Measurements from ENCODE around the gene CACNA2D1.
"Not testable (repeated sequence)": the region's sequence is repeated elsewhere in the genome, so short reads cannot be mapped to it uniquely, and the experiment has no call there.

CACNA2D1 gene

DNA sequence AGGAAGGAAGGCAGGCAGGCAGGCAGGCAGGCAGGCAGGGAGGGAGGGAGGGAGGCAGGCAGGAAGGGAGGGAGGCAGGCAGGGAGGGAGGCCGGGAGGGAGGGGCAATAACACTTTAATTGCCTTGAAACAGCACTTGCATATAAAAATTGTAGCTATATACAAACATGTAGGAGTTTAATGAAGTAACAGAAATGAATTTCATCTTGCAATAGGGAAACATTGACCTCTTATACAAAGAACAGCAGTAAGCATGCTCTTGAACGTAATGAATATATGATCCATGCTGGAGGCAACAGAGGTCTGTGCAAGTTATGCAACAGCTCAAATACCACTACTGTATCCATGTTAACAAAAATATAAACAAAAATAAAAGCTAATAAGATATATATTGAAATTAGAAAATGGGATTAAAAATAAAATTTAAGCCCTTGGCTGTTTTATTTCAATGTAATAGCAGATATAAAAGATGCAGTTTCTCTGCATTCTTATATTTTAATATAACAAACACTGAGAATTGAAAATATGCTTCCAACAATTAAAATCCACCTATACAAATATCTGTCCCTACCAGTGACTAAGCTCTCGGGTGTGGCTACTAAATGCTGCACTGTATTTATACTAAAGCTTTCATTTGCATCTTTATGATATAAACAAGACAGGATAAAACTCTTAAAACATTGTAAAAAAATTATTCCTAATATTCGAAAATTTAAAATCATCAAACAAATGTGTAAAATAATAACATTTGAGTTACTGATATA is 50.3 kb downstream of the CACNA2D1 start:
- no peak for DNase-seq (ENCODE audit: low read depth in 2 of 2)

DNA sequence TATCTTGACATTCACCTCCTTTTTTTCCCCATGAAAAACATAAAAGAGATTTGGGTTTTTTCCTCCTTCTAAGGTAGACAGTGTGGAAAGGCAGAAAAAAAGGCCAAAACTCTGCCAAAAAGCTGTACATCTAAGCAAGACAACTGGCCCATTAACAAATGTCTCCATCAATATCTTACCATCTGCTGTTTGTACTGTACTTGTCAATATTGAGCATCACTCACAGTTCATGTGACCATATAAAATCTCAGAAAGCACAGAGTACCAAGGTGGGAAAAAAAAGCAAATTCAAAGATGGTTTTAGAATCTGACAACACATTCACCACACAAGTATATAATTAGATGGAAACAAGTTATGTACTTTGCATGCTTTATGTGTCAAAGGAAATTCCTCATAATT is 52.6 kb downstream of the CACNA2D1 start:
- DNase-seq (ENCODE audit: low read depth in 2 of 2), result no peak

GRCh38 chr7:82389876-82390275 is 53.7 kb downstream of the CACNA2D1 start:
- no peak for DNase-seq (ENCODE audit: low read depth in 2 of 2)

GRCh38 chr7:82388138-82388537 is 55.4 kb downstream of the CACNA2D1 start:
- DNase-seq (ENCODE audit: low read depth in 2 of 2), result no peak

GRCh38 chr7:82386571-82386970 is 57.0 kb downstream of the CACNA2D1 start:
- DNase-seq (ENCODE audit: low read depth in 2 of 2), result not testable (repeated sequence)

- DNase-seq (ENCODE audit: low read depth in 2 of 2), result no peak
These were observed 58.8 kb downstream of the CACNA2D1 start for GRCh38 chr7:82384779-82385178.

GRCh38 chr7:82384051-82384464 is 59.5 kb downstream of the CACNA2D1 start:
- no peak for DNase-seq (ENCODE audit: low read depth in 2 of 2)

DNA sequence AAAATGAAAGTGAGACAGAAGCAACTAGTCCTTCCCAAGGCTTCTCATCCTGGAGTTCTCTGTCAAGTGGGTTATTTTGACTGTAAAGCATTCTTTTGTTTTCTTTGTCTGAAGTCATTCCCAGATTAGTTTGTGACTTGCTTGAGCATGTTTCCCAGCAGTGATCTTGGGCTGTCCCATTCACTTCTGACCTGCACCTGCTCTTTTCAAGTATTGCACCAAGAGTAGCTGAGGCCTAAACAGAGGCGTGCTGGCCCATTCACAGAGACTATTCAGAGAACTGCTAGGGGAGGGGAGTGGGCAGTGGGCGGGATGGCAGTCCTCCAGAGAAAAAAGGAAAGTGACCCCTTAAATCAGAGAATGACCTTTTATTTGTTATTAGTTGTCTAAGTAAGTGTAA is 61.3 kb downstream of the CACNA2D1 start:
- no peak for DNase-seq (ENCODE audit: low read depth in 2 of 2)

DNA sequence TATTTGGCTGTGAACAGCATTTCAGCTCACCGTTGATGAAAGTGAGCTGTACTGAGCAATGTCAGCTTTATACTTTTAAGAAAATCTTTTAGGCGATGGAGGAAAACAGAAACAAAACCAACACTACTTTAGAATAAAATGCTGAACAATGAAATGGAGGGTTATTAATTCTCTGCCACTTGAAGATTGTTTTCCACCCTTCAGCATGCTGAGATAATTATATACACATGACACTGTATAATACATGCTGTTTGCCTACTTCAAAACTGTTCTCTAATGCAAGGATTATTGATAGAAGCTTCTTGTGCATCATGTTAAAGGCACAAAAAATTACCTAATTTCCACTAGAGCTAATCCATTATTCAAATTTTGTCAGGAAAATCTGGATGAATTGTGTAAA is 66.8 kb downstream of the CACNA2D1 start:
- no peak for DNase-seq (ENCODE audit: low read depth in 2 of 2)

- DNase-seq (ENCODE audit: low read depth in 2 of 2), result no peak
These were observed 67.9 kb downstream of the CACNA2D1 start for GRCh38 chr7:82375713-82376112.

DNA sequence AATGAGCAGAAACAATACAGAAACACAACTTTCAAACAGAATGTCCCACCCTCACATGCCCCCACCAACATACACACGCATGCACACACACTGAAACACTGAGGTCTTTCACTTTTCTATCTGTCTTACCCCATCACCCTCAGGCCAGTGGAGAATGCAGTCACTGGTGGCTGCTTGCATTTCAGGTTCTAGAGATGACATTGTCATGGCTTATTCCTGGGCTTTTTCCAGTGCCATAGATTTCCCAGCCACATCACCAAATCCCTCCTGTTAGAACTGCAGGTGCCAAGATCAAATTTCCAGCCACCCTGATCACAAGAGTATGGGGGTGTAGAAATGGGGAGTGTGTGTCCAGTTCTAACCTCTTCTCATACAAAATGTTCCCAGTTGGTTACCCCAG is 68.4 kb downstream of the CACNA2D1 start:
- DNase-seq (ENCODE audit: low read depth in 2 of 2), result no peak

DNA sequence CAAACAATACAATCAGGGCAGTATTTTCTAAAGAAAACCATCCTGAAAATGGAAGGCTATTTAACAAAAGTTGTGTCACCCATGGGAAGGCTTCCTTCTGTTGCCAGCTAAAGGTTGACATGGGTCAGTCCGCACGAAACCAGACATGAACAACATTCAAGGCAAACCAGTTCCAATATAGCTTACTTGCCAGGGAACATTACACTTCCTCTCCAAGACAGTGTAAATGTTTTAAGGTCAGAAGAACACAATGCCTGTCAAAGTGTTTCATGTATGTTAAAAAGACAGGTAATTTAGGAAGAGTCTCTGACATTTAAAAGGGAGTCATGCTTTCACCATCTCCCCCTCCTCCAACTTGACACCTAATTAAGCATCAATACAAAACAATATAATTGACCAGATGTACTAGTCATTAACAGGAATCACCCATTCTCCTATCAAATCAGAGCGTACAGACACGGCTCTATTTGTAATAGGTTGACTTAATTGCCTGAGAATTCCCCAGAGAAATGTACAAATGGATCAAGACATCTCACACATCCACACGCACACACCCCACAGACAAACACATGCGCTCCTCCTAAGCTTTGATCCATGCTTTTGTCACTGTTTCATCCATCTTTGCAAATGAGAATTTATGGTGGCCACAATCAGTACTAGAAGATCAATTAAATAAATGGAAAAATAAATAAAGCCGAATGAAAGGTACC is 69.5 kb downstream of the CACNA2D1 start:
- no peak for DNase-seq (ENCODE audit: low read depth in 2 of 2)

GRCh38 chr7:82364671-82365070 is 78.9 kb downstream of the CACNA2D1 start:
- no peak for DNase-seq (ENCODE audit: low read depth in 2 of 2)

DNA sequence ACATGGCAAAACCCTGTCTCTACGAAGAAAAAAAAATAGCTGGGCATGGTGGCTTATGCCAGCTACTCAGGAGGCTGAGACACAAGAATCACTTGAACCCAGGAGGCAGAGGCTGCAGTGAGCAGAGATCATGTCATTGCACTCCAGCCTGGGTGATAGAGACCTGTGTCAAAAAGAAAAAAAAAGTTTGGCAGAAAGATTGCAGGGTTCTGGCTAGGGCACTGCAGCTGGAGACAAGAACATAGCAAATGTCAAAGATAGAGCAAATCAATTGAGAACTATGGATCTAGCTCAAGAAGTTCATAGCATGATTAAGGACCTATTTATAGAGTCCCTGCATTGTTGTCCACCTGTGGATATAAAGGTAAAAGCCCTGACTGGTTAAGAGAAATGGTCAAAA is 79.5 kb downstream of the CACNA2D1 start:
- DNase-seq (ENCODE audit: low read depth in 2 of 2), result no peak

- DNase-seq (ENCODE audit: low read depth in 2 of 2), result no peak
These were observed 81.4 kb downstream of the CACNA2D1 start for GRCh38 chr7:82362129-82362706.

DNA sequence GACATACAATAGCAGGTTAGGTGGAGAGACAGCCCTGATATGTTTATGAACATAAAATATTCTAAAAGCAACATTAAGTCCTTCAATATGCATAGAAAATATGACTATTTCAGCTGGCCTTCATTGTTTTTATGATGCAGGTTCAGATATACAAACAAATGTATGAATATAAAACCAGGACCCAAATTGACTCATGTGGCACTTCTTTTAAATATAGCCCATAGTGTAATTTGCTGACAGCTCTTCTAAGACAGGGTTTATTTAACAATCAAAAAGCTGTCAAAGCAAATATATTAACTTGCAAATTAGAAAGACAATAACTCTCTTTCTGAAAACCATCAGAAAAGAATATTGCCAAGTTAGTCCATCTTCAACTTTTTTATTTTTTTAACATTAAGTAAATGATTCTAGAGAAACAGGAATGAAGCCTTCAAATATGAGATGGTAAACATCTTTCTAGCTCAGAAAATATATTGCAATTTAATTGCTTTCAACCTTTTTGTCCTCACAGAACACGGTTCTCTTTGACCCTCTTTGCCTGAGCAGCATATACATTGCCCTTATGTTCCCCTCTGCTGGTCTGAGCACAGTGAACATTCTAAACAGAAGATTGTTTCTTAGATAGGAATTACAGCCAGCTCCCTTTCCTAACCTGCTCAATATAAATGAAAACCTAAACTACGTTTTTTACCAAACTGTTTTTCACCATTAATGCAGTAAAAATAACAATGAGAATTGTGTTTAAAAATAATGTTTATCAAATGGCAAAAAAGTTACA is 82.8 kb downstream of the CACNA2D1 start:
- no peak for DNase-seq (ENCODE audit: low read depth in 2 of 2)

GRCh38 chr7:82359426-82359825 is 84.2 kb downstream of the CACNA2D1 start:
- DNase-seq (ENCODE audit: low read depth in 2 of 2), result no peak

DNA sequence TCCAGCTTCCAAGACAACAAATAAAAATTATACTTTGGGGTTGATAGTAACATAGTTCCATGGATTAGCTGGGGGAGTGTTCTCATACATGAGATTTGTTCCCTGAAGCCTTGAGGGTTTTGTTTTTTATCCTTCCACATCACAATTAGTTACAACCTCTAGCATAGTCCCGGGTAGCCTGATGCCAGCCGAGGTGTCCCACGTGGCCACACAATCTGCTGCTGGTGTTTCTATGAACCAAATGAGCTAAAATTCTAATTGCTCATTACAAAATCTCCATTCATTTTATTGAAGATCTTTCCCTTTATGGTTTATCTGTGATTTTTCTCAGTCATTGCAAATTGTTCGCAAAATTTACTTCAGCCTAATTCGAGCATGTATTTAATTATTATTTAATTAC is 84.7 kb downstream of the CACNA2D1 start:
- DNase-seq (ENCODE audit: low read depth in 2 of 2), result no peak

GRCh38 chr7:82358009-82358578 is 85.5 kb downstream of the CACNA2D1 start:
- DNase-seq (ENCODE audit: low read depth in 2 of 2), result no peak

DNA sequence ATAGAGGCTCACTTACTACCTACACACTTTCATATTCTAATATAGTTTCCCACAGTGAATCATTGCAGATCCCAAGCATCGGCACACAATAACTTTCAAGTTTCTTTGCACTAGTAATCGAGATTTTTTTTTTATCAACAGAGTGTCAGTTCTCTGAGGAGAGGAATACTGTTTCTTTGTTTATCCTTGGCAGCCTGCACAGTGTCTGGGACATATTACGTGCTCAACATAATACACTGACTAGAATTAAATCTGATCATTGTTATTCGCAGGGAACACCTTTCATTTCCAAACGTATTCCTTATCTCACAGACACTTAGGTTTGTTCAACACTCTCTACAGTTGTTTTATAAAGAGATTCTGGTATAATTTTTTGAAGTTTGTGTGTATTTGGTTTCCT is 95.3 kb downstream of the CACNA2D1 start:
- no peak for DNase-seq (ENCODE audit: low read depth in 2 of 2)

GRCh38 chr7:82347808-82348207 is 95.8 kb downstream of the CACNA2D1 start:
- DNase-seq (ENCODE audit: low read depth in 2 of 2), result no peak

GRCh38 chr7:82345886-82346285 is 97.7 kb downstream of the CACNA2D1 start:
- DNase-seq (ENCODE audit: low read depth in 2 of 2), result no peak

All from stimulated activated CD4-positive, alpha-beta T cell treated with anti-CD3 and anti-CD28 coated beads, Interleukin-15, amount 100 ng/mL, for 48 hours (primary cell).